Measurements from ENCODE around the gene IQCH. TPM values are rescaled to one million over a fixed set of nuclear protein-coding genes. Genes with fewer than 3 reads are reported as not detected.
A peak's percentile ranks its signal among the peaks of the same experiment; 100 is the strongest.

Gene IQCH
- total and polyA plus RNA-seq, 9 of the 15 experiments (the other 6 are each of a cell fraction or from before 2014, with no cell fraction given) = 1.8 to 3.9 (median 2.7) TPM

DNA sequence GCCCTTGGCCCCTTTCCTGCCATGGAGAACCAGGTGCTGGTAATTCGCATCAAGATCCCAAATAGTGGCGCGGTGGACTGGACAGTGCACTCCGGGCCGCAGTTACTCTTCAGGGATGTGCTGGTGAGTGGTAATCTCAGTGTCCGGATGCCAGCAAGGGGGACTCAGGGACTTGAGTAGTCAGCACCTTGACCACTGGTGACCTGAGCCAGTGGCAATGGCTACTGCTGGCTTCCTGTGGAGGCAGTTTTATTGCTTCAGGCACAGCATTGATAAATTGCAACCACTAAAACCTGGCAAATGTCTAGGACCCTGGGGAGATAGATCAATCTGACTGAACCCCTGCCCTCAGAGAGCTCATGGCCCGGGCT, 288.7 kb downstream of the IQCH start (continued):
- TF ChIP-seq, protein P1, sequence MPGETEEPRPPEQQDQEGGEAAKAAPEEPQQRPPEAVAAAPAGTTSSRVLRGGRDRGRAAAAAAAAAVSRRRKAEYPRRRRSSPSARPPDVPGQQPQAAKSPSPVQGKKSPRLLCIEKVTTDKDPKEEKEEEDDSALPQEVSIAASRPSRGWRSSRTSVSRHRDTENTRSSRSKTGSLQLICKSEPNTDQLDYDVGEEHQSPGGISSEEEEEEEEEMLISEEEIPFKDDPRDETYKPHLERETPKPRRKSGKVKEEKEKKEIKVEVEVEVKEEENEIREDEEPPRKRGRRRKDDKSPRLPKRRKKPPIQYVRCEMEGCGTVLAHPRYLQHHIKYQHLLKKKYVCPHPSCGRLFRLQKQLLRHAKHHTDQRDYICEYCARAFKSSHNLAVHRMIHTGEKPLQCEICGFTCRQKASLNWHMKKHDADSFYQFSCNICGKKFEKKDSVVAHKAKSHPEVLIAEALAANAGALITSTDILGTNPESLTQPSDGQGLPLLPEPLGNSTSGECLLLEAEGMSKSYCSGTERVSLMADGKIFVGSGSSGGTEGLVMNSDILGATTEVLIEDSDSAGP (CRISPR knock-in tag; IDR thresholded peaks at IDR 0.05) = no peak; the same call in 1 of the 2 replicates
- TF ChIP-seq HDAC1 (IDR thresholded peaks at IDR 0.05) (0 out of 4 replicates have a peak, but pooled peaks of 1 of the 2 experiments have one; percentile 4), HSF4 (CRISPR knock-in tag; IDR thresholded peaks at IDR 0.05; ENCODE audit: borderline replicate concordance) (no peak), CREBBP (IDR thresholded peaks at IDR 0.05; ENCODE audit: low read depth, low read length) (no peak), NFIC (IDR thresholded peaks at IDR 0.05) (peak; percentile 14; the same call in 1 of the 2 replicates), ZC3H8 (IDR thresholded peaks at IDR 0.05) (no peak), MED1 (CRISPR knock-in tag; IDR thresholded peaks at IDR 0.05; ENCODE audit: borderline replicate concordance) (no peak), ZNF41 (CRISPR knock-in tag; conservative IDR thresholded peaks at IDR 0.05) (no peak), ZNF24 (IDR thresholded peaks at IDR 0.05) (no peak), MEF2A (IDR thresholded peaks at IDR 0.05; ENCODE audit: control insufficient read depth, low read depth, low read length) (no peak), HDAC2 (IDR thresholded peaks at IDR 0.05) (no peak), CBFA2T2 (conservative IDR thresholded peaks at IDR 0.05) (no peak), ZNF436 (CRISPR knock-in tag; IDR thresholded peaks at IDR 0.05) (no peak), FOSL1 (tag; conservative IDR thresholded peaks at IDR 0.05) (no peak)
- TF ChIP-seq, protein P2, sequence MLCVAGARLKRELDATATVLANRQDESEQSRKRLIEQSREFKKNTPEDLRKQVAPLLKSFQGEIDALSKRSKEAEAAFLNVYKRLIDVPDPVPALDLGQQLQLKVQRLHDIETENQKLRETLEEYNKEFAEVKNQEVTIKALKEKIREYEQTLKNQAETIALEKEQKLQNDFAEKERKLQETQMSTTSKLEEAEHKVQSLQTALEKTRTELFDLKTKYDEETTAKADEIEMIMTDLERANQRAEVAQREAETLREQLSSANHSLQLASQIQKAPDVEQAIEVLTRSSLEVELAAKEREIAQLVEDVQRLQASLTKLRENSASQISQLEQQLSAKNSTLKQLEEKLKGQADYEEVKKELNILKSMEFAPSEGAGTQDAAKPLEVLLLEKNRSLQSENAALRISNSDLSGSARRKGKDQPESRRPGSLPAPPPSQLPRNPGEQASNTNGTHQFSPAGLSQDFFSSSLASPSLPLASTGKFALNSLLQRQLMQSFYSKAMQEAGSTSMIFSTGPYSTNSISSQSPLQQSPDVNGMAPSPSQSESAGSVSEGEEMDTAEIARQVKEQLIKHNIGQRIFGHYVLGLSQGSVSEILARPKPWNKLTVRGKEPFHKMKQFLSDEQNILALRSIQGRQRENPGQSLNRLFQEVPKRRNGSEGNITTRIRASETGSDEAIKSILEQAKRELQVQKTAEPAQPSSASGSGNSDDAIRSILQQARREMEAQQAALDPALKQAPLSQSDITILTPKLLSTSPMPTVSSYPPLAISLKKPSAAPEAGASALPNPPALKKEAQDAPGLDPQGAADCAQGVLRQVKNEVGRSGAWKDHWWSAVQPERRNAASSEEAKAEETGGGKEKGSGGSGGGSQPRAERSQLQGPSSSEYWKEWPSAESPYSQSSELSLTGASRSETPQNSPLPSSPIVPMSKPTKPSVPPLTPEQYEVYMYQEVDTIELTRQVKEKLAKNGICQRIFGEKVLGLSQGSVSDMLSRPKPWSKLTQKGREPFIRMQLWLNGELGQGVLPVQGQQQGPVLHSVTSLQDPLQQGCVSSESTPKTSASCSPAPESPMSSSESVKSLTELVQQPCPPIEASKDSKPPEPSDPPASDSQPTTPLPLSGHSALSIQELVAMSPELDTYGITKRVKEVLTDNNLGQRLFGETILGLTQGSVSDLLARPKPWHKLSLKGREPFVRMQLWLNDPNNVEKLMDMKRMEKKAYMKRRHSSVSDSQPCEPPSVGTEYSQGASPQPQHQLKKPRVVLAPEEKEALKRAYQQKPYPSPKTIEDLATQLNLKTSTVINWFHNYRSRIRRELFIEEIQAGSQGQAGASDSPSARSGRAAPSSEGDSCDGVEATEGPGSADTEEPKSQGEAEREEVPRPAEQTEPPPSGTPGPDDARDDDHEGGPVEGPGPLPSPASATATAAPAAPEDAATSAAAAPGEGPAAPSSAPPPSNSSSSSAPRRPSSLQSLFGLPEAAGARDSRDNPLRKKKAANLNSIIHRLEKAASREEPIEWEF (CRISPR knock-in tag; IDR thresholded peaks at IDR 0.05) = no peak; the same call in 1 of the 2 replicates
- TF ChIP-seq, protein P3, sequence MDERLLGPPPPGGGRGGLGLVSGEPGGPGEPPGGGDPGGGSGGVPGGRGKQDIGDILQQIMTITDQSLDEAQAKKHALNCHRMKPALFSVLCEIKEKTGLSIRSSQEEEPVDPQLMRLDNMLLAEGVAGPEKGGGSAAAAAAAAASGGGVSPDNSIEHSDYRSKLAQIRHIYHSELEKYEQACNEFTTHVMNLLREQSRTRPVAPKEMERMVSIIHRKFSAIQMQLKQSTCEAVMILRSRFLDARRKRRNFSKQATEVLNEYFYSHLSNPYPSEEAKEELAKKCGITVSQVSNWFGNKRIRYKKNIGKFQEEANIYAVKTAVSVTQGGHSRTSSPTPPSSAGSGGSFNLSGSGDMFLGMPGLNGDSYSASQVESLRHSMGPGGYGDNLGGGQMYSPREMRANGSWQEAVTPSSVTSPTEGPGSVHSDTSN (CRISPR knock-in tag; IDR thresholded peaks at IDR 0.05; ENCODE audit: low read depth) = no peak
- TF ChIP-seq, protein P3 (tag; conservative IDR thresholded peaks at IDR 0.05; ENCODE audit: low read depth) = peak; percentile 59
- TF ChIP-seq, protein P4, sequence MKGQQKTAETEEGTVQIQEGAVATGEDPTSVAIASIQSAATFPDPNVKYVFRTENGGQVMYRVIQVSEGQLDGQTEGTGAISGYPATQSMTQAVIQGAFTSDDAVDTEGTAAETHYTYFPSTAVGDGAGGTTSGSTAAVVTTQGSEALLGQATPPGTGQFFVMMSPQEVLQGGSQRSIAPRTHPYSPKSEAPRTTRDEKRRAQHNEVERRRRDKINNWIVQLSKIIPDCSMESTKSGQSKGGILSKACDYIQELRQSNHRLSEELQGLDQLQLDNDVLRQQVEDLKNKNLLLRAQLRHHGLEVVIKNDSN (CRISPR knock-in tag; IDR thresholded peaks at IDR 0.05) = 0 out of 2 replicates have a peak, but pooled peaks have one; percentile 7

Data from K562 (cell line).